Panc1 (cell line): ENCODE measurements around the gene TMUB1.

Source experiments
- POLR2AphosphoS5 ChIP-seq: IDR thresholded peaks from 2 replicates; pipeline ENCODE4 v1.6.1; 2012; ENCODE audit warnings: mild to moderate bottlenecking, low read depth, low read length, moderate library complexity
- REST ChIP-seq, 2 experiments: IDR thresholded peaks; 2 replicates each; pipeline ENCODE4 v1.6.1; 2011 to 2012; ENCODE audit warnings: low read depth in 2 of 2, control low read depth in 1 of 2, low read length in 1 of 2, mild to moderate bottlenecking in 1 of 2, moderate library complexity in 1 of 2; ENCODE audit not compliant: insufficient read depth in 1 of 2
- SIN3A ChIP-seq: IDR thresholded peaks from 2 replicates; pipeline ENCODE4 v1.6.1; 2012; ENCODE audit warnings: low read depth, mild to moderate bottlenecking, low read length, moderate library complexity, borderline replicate concordance; ENCODE audit not compliant: insufficient read depth
- TCF7L2 ChIP-seq: IDR thresholded peaks from 2 replicates; pipeline ENCODE4 v1.6.1; 2011; ENCODE audit warnings: mild to moderate bottlenecking, low read depth, low read length, inconsistent platforms
- TF ChIP-seq, protein P1 (sequence below): fragments of 450-650 bp; IDR thresholded peaks from 2 replicates; pipeline ENCODE4 v1.5.1; 2017; ENCODE audit warnings: mild to moderate bottlenecking

DNA sequence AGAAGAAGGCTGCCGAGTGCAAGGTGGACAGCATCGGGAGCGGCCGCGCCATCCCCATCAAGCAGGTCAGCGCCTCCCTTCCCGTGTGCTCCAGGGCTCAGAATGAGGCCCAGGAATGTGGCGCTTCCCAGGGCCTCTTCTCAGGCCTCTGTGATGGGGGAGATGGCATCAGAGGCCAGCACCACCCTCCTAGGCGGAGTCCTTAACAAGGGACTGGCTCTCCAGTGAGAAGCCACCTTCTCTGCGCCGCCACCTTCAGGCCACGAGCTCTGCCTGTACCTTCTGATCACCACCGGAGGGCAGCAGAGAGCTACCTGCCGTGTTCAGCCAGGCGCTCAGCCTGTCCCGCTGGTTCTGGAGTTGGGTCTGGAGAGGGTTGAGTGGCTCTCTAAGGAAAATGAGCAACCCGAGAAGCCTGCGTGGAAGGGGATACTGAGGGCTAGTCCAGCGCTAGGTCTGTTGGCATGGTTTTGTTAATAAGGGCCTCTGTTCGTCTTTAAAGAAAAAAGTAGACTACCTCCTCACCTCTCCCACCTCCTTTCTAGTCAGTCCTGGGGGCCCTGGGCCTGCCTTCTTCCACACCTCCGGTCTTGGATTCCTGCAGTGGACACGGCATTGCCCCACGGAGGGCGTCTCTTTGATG lies 40.6 kb upstream of the TMUB1 start:
- TF ChIP-seq POLR2AphosphoS5 (no peak), REST (IDR thresholded peaks at IDR 0.05; ENCODE audit: insufficient read depth in 1 of 2, low read depth in 2 of 2, low read length in 1 of 2) (0 out of 4 replicates have a peak, but pooled peaks of 1 of the 2 experiments have one; percentile 17), TCF7L2 (no peak), SIN3A (no peak)
- TF ChIP-seq, protein P1, sequence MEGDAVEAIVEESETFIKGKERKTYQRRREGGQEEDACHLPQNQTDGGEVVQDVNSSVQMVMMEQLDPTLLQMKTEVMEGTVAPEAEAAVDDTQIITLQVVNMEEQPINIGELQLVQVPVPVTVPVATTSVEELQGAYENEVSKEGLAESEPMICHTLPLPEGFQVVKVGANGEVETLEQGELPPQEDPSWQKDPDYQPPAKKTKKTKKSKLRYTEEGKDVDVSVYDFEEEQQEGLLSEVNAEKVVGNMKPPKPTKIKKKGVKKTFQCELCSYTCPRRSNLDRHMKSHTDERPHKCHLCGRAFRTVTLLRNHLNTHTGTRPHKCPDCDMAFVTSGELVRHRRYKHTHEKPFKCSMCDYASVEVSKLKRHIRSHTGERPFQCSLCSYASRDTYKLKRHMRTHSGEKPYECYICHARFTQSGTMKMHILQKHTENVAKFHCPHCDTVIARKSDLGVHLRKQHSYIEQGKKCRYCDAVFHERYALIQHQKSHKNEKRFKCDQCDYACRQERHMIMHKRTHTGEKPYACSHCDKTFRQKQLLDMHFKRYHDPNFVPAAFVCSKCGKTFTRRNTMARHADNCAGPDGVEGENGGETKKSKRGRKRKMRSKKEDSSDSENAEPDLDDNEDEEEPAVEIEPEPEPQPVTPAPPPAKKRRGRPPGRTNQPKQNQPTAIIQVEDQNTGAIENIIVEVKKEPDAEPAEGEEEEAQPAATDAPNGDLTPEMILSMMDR = peak; percentile 99
